IMR-90 (cell line): Measurements from ENCODE around the gene PIP4K2B. TPM values are rescaled to one million over a fixed set of nuclear protein-coding genes. Genes with fewer than 3 reads are reported as not detected.

Source experiments
- ATAC-seq: fragments of 200-7000 bp; cut with Tn5 transposase; 2 replicates; pipeline ENCODE4 v1.9.1; 2020; ENCODE audit warnings: low read depth, mild to moderate bottlenecking, moderate library complexity
- BruUV-seq: library from RNA; stranded (reverse); fragments of 400-500 nt; replicated peaks from 2 replicates; lab custom pipeline; 2021; lab: Mats Ljungman, UMichigan
- CTCF ChIA-PET: fragments of 300-600 bp; formaldehyde crosslinking; extraction: SDS; loops from one replicate; lab custom pipeline; 2021; ENCODE audit warnings: antibody characterized with exemption; lab: Yijun Ruan, JAX
- POLR2A ChIA-PET: fragments of 300-600 bp; sonication (Branson Sonifier 250); formaldehyde crosslinking; loops from one replicate; lab custom pipeline; 2022; ENCODE audit warnings: antibody characterized with exemption; ENCODE audit not compliant: unreplicated experiment; lab: Charles Lee
- DNase-seq: peaks from one replicate; pipeline ENCODE4 v3.0.0; 2013
- H2AFZ ChIP-seq: replicated peaks from 2 replicates; pipeline ENCODE3; 2013; ENCODE audit warnings: low read length, mild to moderate bottlenecking; ENCODE audit not compliant: poor library complexity
- H2AK5ac ChIP-seq: 2 replicates; pipeline ENCODE4 v1.6.1; 2013; ENCODE audit warnings: low read depth, low read length, inconsistent platforms
- H2AK9ac ChIP-seq: replicated peaks from 2 replicates; pipeline ENCODE3; 2013; ENCODE audit warnings: mild to moderate bottlenecking, low read depth, low read length, moderate library complexity; ENCODE audit not compliant: poor library complexity
- H2BK120ac ChIP-seq: 2 replicates; pipeline ENCODE4 v1.6.1; 2013; ENCODE audit warnings: low read depth, low read length, inconsistent platforms
- H2BK15ac ChIP-seq: 3 replicates; pipeline ENCODE4 v1.6.1; 2013; ENCODE audit warnings: low read depth, low read length, inconsistent platforms
- H2BK20ac ChIP-seq: 2 replicates; pipeline ENCODE4 v1.6.1; 2013; ENCODE audit warnings: low read depth, mild to moderate bottlenecking, inconsistent platforms, low read length, moderate library complexity
- H2BK5ac ChIP-seq: 2 replicates; pipeline ENCODE4 v1.6.1; 2013; ENCODE audit warnings: mild to moderate bottlenecking, low read depth, low read length, inconsistent platforms; ENCODE audit not compliant: poor library complexity, severe bottlenecking
- H3K14ac ChIP-seq: replicated peaks from 2 replicates; pipeline ENCODE4 v1.6.1; 2013; ENCODE audit warnings: low read depth, low read length, inconsistent platforms
- H3K18ac ChIP-seq: 2 replicates; pipeline ENCODE4 v1.6.1; 2013; ENCODE audit warnings: low read depth, low read length, control low read depth
- H3K23ac ChIP-seq: 2 replicates; pipeline ENCODE4 v1.6.1; 2013; ENCODE audit warnings: low read depth, low read length, inconsistent platforms
- H3K27ac ChIP-seq: 2 replicates; pipeline ENCODE4 v1.5.1; 2013; ENCODE audit warnings: mild to moderate bottlenecking, control low read depth, low read length; ENCODE audit not compliant: insufficient read depth
- H3K27me3 ChIP-seq: 2 replicates; pipeline ENCODE4 v1.6.1; 2013; ENCODE audit warnings: low read length; ENCODE audit not compliant: control insufficient read depth, insufficient read depth
- H3K36me3 ChIP-seq: 2 replicates; pipeline ENCODE4 v1.6.1; 2013; ENCODE audit warnings: low read length, mixed read lengths; ENCODE audit not compliant: control insufficient read depth, insufficient read depth
- H3K4ac ChIP-seq: 2 replicates; pipeline ENCODE4 v1.6.1; 2013; ENCODE audit warnings: low read depth, low read length, inconsistent platforms
- H3K4me1 ChIP-seq: 2 replicates; pipeline ENCODE4 v1.6.1; 2013; ENCODE audit warnings: low read length, mixed read lengths; ENCODE audit not compliant: control insufficient read depth, insufficient read depth
- H3K4me2 ChIP-seq: 2 replicates; pipeline ENCODE4 v1.6.1; 2013; ENCODE audit warnings: low read depth, mild to moderate bottlenecking, control low read depth, low read length, moderate library complexity
- H3K4me3 ChIP-seq: 2 replicates; pipeline ENCODE4 v1.5.1; 2013; ENCODE audit warnings: low read depth, mild to moderate bottlenecking, control low read depth, low read length, moderate library complexity; ENCODE audit not compliant: insufficient read depth
- H3K56ac ChIP-seq: 2 replicates; pipeline ENCODE4 v1.6.1; 2013; ENCODE audit warnings: low read length, inconsistent platforms; ENCODE audit not compliant: insufficient read depth; ENCODE audit errors: extremely low read depth
- H3K79me1 ChIP-seq, 2 experiments: 2 replicates each; pipeline ENCODE4 v1.6.1; 2013; ENCODE audit warnings: low read length in 2 of 2, inconsistent platforms in 1 of 2, low read depth in 1 of 2
- H3K9ac ChIP-seq: 2 replicates; pipeline ENCODE4 v1.6.1; 2013; ENCODE audit warnings: low read depth, low read length, control low read depth
- H3K9me1 ChIP-seq: 2 replicates; pipeline ENCODE4 v1.6.1; 2013; ENCODE audit warnings: low read length, inconsistent platforms; ENCODE audit not compliant: insufficient read depth
- H3K9me3 ChIP-seq: 2 replicates; pipeline ENCODE4 v1.6.1; 2013; ENCODE audit warnings: low read length; ENCODE audit not compliant: control insufficient read depth, insufficient read depth
- H4K20me1 ChIP-seq: 2 replicates; pipeline ENCODE4 v1.6.1; 2013; ENCODE audit warnings: low read length, inconsistent platforms; ENCODE audit not compliant: insufficient read depth
- H4K5ac ChIP-seq: 2 replicates; pipeline ENCODE4 v1.6.1; 2013; ENCODE audit warnings: mild to moderate bottlenecking, low read depth, low read length, control low read depth
- H4K8ac ChIP-seq, 2 experiments: 2 replicates each; pipeline ENCODE4 v1.6.1; 2013; ENCODE audit warnings: low read depth in 2 of 2, low read length in 2 of 2, control low read depth in 1 of 2, inconsistent platforms in 1 of 2
- H4K91ac ChIP-seq: 2 replicates; pipeline ENCODE4 v1.6.1; 2013; ENCODE audit warnings: low read depth, low read length, inconsistent platforms; ENCODE audit not compliant: insufficient read depth
- BHLHE40 ChIP-seq: fragments of 150-350 bp; IDR thresholded peaks from 2 replicates; pipeline ENCODE4 v1.6.1; 2016; ENCODE audit warnings: mild to moderate bottlenecking, low read depth, low read length
- CEBPB ChIP-seq: IDR thresholded peaks from 2 replicates; pipeline ENCODE4 v1.6.1; 2012; ENCODE audit warnings: low read depth, low read length, improper control_type of control experiment
- CHD1 ChIP-seq: IDR thresholded peaks from 2 replicates; pipeline ENCODE4 v1.6.1; 2012; ENCODE audit warnings: low read depth, low read length, improper control_type of control experiment
- CTCF ChIP-seq: conservative IDR thresholded peaks from 2 replicates; pipeline ENCODE4 v1.5.1; 2012; ENCODE audit warnings: mild to moderate bottlenecking, low read depth, low read length, improper control_type of control experiment
- FOS ChIP-seq: fragments of 150-350 bp; IDR thresholded peaks from 2 replicates; pipeline ENCODE4 v1.6.1; 2016; ENCODE audit warnings: low read depth, low read length
- MAFK ChIP-seq: IDR thresholded peaks from 2 replicates; pipeline ENCODE4 v1.6.1; 2012; ENCODE audit warnings: low read depth, low read length, improper control_type of control experiment
- MAZ ChIP-seq: IDR thresholded peaks from 2 replicates; pipeline ENCODE4 v1.6.1; 2012; ENCODE audit warnings: low read depth, mild to moderate bottlenecking, low read length, improper control_type of control experiment, moderate library complexity, borderline replicate concordance
- MXI1 ChIP-seq: IDR thresholded peaks from 2 replicates; pipeline ENCODE4 v1.6.1; 2012; ENCODE audit warnings: low read depth, mild to moderate bottlenecking, low read length, moderate library complexity, borderline replicate concordance
- NFE2L2 ChIP-seq: fragments of 150-350 bp; IDR thresholded peaks from 2 replicates; pipeline ENCODE4 v1.6.1; 2016; ENCODE audit warnings: low read depth, mild to moderate bottlenecking, low read length
- POLR2A ChIP-seq: IDR thresholded peaks from 2 replicates; pipeline ENCODE4 v1.6.1; 2012; ENCODE audit warnings: mild to moderate bottlenecking, low read depth, low read length
- RAD21 ChIP-seq: IDR thresholded peaks from 2 replicates; pipeline ENCODE4 v1.6.1; 2012; ENCODE audit warnings: low read length, improper control_type of control experiment
- RCOR1 ChIP-seq: IDR thresholded peaks from 2 replicates; pipeline ENCODE4 v1.6.1; 2012; ENCODE audit warnings: mild to moderate bottlenecking, low read length, improper control_type of control experiment; ENCODE audit not compliant: insufficient replicate concordance
- RFX5 ChIP-seq: IDR thresholded peaks from 2 replicates; pipeline ENCODE4 v1.8.0; 2012; ENCODE audit warnings: low read depth, mild to moderate bottlenecking, low read length, moderate library complexity
- SMC3 ChIP-seq: fragments of 150-350 bp; IDR thresholded peaks from 2 replicates; pipeline ENCODE4 v1.6.1; 2016; ENCODE audit warnings: low read depth, mild to moderate bottlenecking, antibody characterized with exemption, low read length, moderate library complexity
- USF2 ChIP-seq: fragments of 150-350 bp; IDR thresholded peaks from 2 replicates; pipeline ENCODE4 v1.6.1; 2017; ENCODE audit warnings: mild to moderate bottlenecking, antibody characterized with exemption, low read length, low read depth
- WGBS, 2 experiments: methylation state at CpG; one replicate each; pipeline versions ENCODE4 v1.1.5 to v1.1.7; 2013; ENCODE audit warnings: missing lambda C conversion rate in 2 of 2; ENCODE audit not compliant: insufficient read length in 1 of 2; ENCODE audit errors: extremely low coverage in 2 of 2; 5-methylcytosine and 5-hydroxymethylcytosine counted together
- dilution Hi-C: fragments of 300-500 bp; cut with HindIII; formaldehyde crosslinking; loops from one replicate; pipeline ENCODE4 v1.14.3; 2018; ENCODE audit warnings: low sequenced_read_pairs; ENCODE audit not compliant: unreplicated experiment
- in situ Hi-C: fragments of 300-500 bp; cut with MboI; formaldehyde crosslinking; loops from 3 replicates; pipeline ENCODE4 v1.14.3; 2019; ENCODE audit warnings: low sequenced_read_pairs, inconsistent platforms, mixed read lengths
- intact Hi-C: fragments of 100-400 bp; cut with micrococcal nuclease; formaldehyde crosslinking; loops from 2 replicates; pipeline ENCODE4 v1.10.0; 2022
- polyA plus RNA-seq, 3 experiments: library from polyadenylated mRNA; depleted of rRNA; stranded (reverse); fragments of >200 nt; gene quantifications; 2 replicates each; pipeline ENCODE4 v1.2.3, GENCODE V29; 2012; ENCODE audit warnings: low replicate concordance in 1 of 3
- total RNA-seq: library from RNA; depleted of rRNA; stranded (reverse); fragments of >200 nt; gene quantifications from 2 replicates; pipeline ENCODE4 v1.2.3, GENCODE V29; 2012
- TF ChIP-seq, protein P1 (sequence below): fragments of 150-350 bp; IDR thresholded peaks from 2 replicates; pipeline ENCODE4 v1.6.1; 2016; ENCODE audit warnings: low read depth, mild to moderate bottlenecking, low read length, moderate library complexity, borderline replicate concordance

The PIP4K2B gene
- total and polyA plus RNA-seq, 2 of the 4 experiments (the other 2 are of a cell fraction): 40.0 to 40.2 TPM

DNA sequence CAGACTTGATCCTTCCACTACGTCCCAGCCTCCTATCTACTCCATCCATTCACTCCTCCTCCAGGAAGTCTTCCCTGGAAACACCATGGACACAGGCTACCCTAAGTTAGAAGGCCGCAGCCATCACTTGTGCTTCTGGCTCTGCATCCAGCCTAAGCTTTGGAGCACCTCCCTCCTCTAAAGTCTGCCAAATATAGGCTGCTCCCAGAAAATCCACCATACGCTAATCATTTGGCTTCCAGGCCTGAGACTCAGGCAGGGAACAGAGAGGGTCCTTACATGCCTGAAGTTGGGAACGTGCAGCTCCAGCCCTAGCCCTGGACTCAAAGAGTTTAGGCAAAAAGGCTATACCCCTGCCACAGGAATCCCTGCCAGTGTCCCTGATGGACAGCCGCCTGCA is 57.9 kb downstream of the PIP4K2B start:
- dilution Hi-C loops: no loop called here
- no peak for ATAC-seq
- in situ Hi-C loops: no loop called here

More for the DNA sequence above, 57.9 kb downstream of the PIP4K2B start:
- 69% methylated on average over 2 of the region's 5 CpGs; no CpG with 5 or more reads in 1 of the 2 experiments for WGBS, 2 experiments
- Histone ChIP-seq H2AK5ac (no peak overlapping the region), H4K91ac (no peak overlapping the region), H3K18ac (no peak overlapping the region), H3K79me1 (peaks cover 15 to 76% of the 10 kb centered on the region in 2 experiments), H2AFZ (no peak overlapping the region), H3K27me3 (no peaks in the 10 kb centered on the region), H2BK5ac (no peak overlapping the region), H3K4me1 (peaks cover 22% of the 10 kb centered on the region), H4K20me1 (peaks cover 75% of the 10 kb centered on the region), H4K5ac (no peak overlapping the region), H3K36me3 (peaks cover 29% of the 10 kb centered on the region), H3K9me3 (no peaks in the 10 kb centered on the region), H2BK15ac (no peak overlapping the region), H3K4ac (no peak overlapping the region), H3K56ac (no peak overlapping the region), H3K14ac (no peak overlapping the region), H3K9ac (no peak overlapping the region), H2BK20ac (no peak overlapping the region), H4K8ac (no peak overlapping the region), H3K4me3 (no peak overlapping the region), H3K27ac (no peak overlapping the region), H2BK120ac (no peak overlapping the region), H3K4me2 (no peak overlapping the region), H2AK9ac (no peak overlapping the region), H3K23ac (no peak overlapping the region), H3K9me1 (peaks cover 20% of the 10 kb centered on the region)
- POLR2A ChIA-PET: no interaction called here
- TF ChIP-seq RCOR1 (no peak), FOS (no peak), BHLHE40 (no peak), NFE2L2 (no peak), MAFK (no peak), SMC3 (no peak), CHD1 (no peak), RAD21 (no peak), MXI1 (no peak), USF2 (no peak), MAZ (no peak), CEBPB (no peak), POLR2A (no peak), RFX5 (no peak), CTCF (no peak)
- TF ChIP-seq, protein P1, sequence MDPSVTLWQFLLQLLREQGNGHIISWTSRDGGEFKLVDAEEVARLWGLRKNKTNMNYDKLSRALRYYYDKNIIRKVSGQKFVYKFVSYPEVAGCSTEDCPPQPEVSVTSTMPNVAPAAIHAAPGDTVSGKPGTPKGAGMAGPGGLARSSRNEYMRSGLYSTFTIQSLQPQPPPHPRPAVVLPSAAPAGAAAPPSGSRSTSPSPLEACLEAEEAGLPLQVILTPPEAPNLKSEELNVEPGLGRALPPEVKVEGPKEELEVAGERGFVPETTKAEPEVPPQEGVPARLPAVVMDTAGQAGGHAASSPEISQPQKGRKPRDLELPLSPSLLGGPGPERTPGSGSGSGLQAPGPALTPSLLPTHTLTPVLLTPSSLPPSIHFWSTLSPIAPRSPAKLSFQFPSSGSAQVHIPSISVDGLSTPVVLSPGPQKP: no peak
- BruUV-seq: no TSS peak
- no peak for DNase-seq
- CTCF ChIA-PET: no interaction called here
- intact Hi-C loops: no loop called here
